WTC11 (cell line): ENCODE results near the gene RIN3. TPM values are rescaled to one million over a fixed set of nuclear protein-coding genes. Genes with fewer than 3 reads are reported as not detected.

ENCODE experiments used
- ATAC-seq: fragments of 200-7000 bp; cut with Tn5 transposase; 2 replicates; pipeline ENCODE4 v1.10.0; 2021; ENCODE audit warnings: mild to moderate bottlenecking, moderate library complexity
- CTCF ChIA-PET: fragments of 300-600 bp; sonication (Branson Sonifier 250); formaldehyde crosslinking; loops from one replicate; lab custom pipeline; 2021; ENCODE audit warnings: antibody characterized with exemption; lab: Charles Lee
- POLR2A ChIA-PET: fragments of 350-600 bp; sonication (Branson Sonifier 250); formaldehyde crosslinking; loops from one replicate; lab custom pipeline; 2021; ENCODE audit warnings: antibody characterized with exemption; lab: Charles Lee
- DNase-seq: peaks from one replicate; pipeline ENCODE4 v3.0.0; 2021; ENCODE audit warnings: low spot score
- H3K27ac Mint-ChIP-seq: 2 replicates; pipeline ENCODE4 v1.8.0; 2021; ENCODE audit warnings: mixed read lengths
- H3K27me3 Mint-ChIP-seq: 2 replicates; pipeline ENCODE4 v1.8.0; 2021; ENCODE audit warnings: low read depth, mild to moderate bottlenecking, moderate library complexity, mixed read lengths
- H3K36me3 Mint-ChIP-seq: 2 replicates; pipeline ENCODE4 v1.8.0; 2021; ENCODE audit warnings: mixed read lengths
- H3K4me1 Mint-ChIP-seq: 2 replicates; pipeline ENCODE4 v1.8.0; 2022; ENCODE audit warnings: mixed read lengths
- H3K4me3 Mint-ChIP-seq: 2 replicates; pipeline ENCODE4 v1.8.0; 2021; ENCODE audit warnings: mild to moderate bottlenecking, moderate library complexity, mixed read lengths
- H3K9me3 Mint-ChIP-seq: 2 replicates; pipeline ENCODE4 v1.8.0; 2021; ENCODE audit warnings: mixed read lengths
- AR ChIP-seq: fragments of 250-450 bp; sonication (Bioruptor Pico); IDR thresholded peaks from 2 replicates; pipeline ENCODE4 v1.9.0; 2021; ENCODE audit warnings: mild to moderate bottlenecking
- ATF6 ChIP-seq: sonication (generic); formaldehyde crosslinking; IDR thresholded peaks from 2 replicates; pipeline ENCODE4 v1.8.1; 2023; ENCODE audit warnings: mild to moderate bottlenecking, missing genetic modification reagents
- EMX1 ChIP-seq: fragments of 250-450 bp; sonication (Bioruptor Pico); IDR thresholded peaks from 2 replicates; pipeline ENCODE4 v1.8.0; 2021; ENCODE audit warnings: mild to moderate bottlenecking
- ETV6 ChIP-seq: sonication (generic); formaldehyde crosslinking; IDR thresholded peaks from 2 replicates; pipeline ENCODE4 v1.8.1; 2022; ENCODE audit warnings: mild to moderate bottlenecking, missing genetic modification reagents
- FOXK1 ChIP-seq: sonication (generic); formaldehyde crosslinking; IDR thresholded peaks from 2 replicates; pipeline ENCODE4 v1.8.0; 2022; ENCODE audit warnings: mild to moderate bottlenecking, moderate library complexity, missing genetic modification reagents
- FOXP1 ChIP-seq: sonication (generic); formaldehyde crosslinking; IDR thresholded peaks from 2 replicates; pipeline ENCODE4 v1.8.0; 2022; ENCODE audit warnings: missing genetic modification reagents, mild to moderate bottlenecking, moderate library complexity, borderline replicate concordance
- GTF2I ChIP-seq: fragments of 250-450 bp; sonication (Bioruptor Pico); conservative IDR thresholded peaks from 2 replicates; pipeline ENCODE4 v1.4.0; 2021; ENCODE audit warnings: mild to moderate bottlenecking
- HMGA2 ChIP-seq: fragments of 250-450 bp; sonication (Bioruptor Pico); IDR thresholded peaks from 2 replicates; pipeline ENCODE4 v1.4.0; 2021; ENCODE audit warnings: mild to moderate bottlenecking, moderate library complexity
- IRF2 ChIP-seq: sonication (generic); formaldehyde crosslinking; IDR thresholded peaks from 2 replicates; pipeline ENCODE4 v1.8.0; 2022; ENCODE audit warnings: low read depth, missing genetic modification reagents, borderline replicate concordance
- JUN ChIP-seq: sonication (generic); formaldehyde crosslinking; IDR thresholded peaks from 2 replicates; pipeline ENCODE4 v1.8.0; 2023; ENCODE audit warnings: mild to moderate bottlenecking, missing genetic modification reagents
- NFATC4 ChIP-seq: fragments of 250-450 bp; sonication (Bioruptor Pico); IDR thresholded peaks from 2 replicates; pipeline ENCODE4 v1.9.0; 2021; ENCODE audit warnings: mild to moderate bottlenecking
- NR1H2 ChIP-seq: sonication (generic); formaldehyde crosslinking; IDR thresholded peaks from 2 replicates; pipeline ENCODE4 v1.9.0; 2021; ENCODE audit warnings: mild to moderate bottlenecking, moderate library complexity, missing genetic modification reagents
- RORB ChIP-seq: fragments of 250-450 bp; sonication (Bioruptor Pico); IDR thresholded peaks from 2 replicates; pipeline ENCODE4 v1.9.0; 2021; ENCODE audit warnings: mild to moderate bottlenecking
- SOX15 ChIP-seq: fragments of 250-450 bp; sonication (Bioruptor Pico); IDR thresholded peaks from 2 replicates; pipeline ENCODE4 v1.9.0; 2021; ENCODE audit warnings: mild to moderate bottlenecking
- SP1 ChIP-seq: sonication (generic); formaldehyde crosslinking; conservative IDR thresholded peaks from 2 replicates; pipeline ENCODE4 v1.8.1; 2022; ENCODE audit warnings: missing genetic modification reagents
- TEAD1 ChIP-seq: sonication (generic); formaldehyde crosslinking; IDR thresholded peaks from 2 replicates; pipeline ENCODE4 v1.8.0; 2022; ENCODE audit warnings: mild to moderate bottlenecking, missing genetic modification reagents
- TEAD4 ChIP-seq: sonication (generic); formaldehyde crosslinking; IDR thresholded peaks from 2 replicates; pipeline ENCODE4 v1.8.0; 2022; ENCODE audit warnings: mild to moderate bottlenecking, missing genetic modification reagents
- ZNF138 ChIP-seq: sonication (generic); formaldehyde crosslinking; conservative IDR thresholded peaks from 2 replicates; pipeline ENCODE4 v1.8.1; 2022; ENCODE audit warnings: mild to moderate bottlenecking, moderate library complexity, missing genetic modification reagents
- ZNF219 ChIP-seq: sonication (generic); formaldehyde crosslinking; IDR thresholded peaks from 2 replicates; pipeline ENCODE4 v1.8.0; 2023; ENCODE audit warnings: missing genetic modification reagents, mild to moderate bottlenecking, borderline replicate concordance
- ZNF232 ChIP-seq: sonication (generic); formaldehyde crosslinking; IDR thresholded peaks from 2 replicates; pipeline ENCODE4 v1.8.0; 2022; ENCODE audit warnings: mild to moderate bottlenecking, missing genetic modification reagents
- ZNF317 ChIP-seq: sonication (generic); formaldehyde crosslinking; IDR thresholded peaks from 2 replicates; pipeline ENCODE4 v1.8.1; 2023; ENCODE audit warnings: low read depth, mild to moderate bottlenecking, moderate library complexity, missing genetic modification reagents, borderline replicate concordance
- ZNF423 ChIP-seq: fragments of 250-450 bp; sonication (Bioruptor Pico); IDR thresholded peaks from 2 replicates; pipeline ENCODE4 v2.1.2; 2022; ENCODE audit warnings: mild to moderate bottlenecking, moderate library complexity
- total RNA-seq: library from RNA; stranded (reverse); gene quantifications from 3 replicates; pipeline ENCODE4 v1.2.3, GENCODE V29; 2021
- TF ChIP-seq, protein P1 (sequence below): sonication (generic); formaldehyde crosslinking; IDR thresholded peaks from 2 replicates; pipeline ENCODE4 v1.8.0; 2023; ENCODE audit warnings: missing genetic modification reagents
- TF ChIP-seq, protein P2 (sequence below): sonication (generic); formaldehyde crosslinking; IDR thresholded peaks from 2 replicates; pipeline ENCODE4 v1.8.0; 2022; ENCODE audit warnings: mild to moderate bottlenecking, missing genetic modification reagents
- TF ChIP-seq, protein P3 (sequence below): fragments of 250-450 bp; sonication (Bioruptor Pico); IDR thresholded peaks from 2 replicates; pipeline ENCODE4 v1.8.0; 2021; ENCODE audit warnings: mild to moderate bottlenecking

The RIN3 gene
- total RNA-seq, 1 experiment from 2014 or later: 3.3 TPM

DNA sequence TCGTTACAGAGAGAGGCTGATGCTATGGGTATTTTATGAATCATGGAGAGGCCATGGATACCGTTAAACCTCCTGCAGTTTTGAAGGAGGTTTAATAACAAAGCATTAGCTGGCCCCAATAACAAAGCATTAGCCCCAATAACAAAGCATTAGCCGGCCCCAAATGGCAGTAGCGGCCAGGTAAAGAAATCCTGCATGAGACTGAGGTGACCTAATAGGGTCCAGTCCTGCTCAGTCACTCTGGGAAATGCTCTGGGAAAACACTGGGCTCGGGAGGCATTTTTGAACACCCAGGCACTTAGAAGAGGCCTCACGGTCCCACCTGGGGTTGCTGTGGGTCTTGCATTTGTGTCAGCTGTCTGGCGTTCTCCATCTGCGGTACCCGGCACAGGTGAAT, 776 bp upstream of the RIN3 start:
- Mint-ChIP-seq H3K27ac (no peak overlapping the region), H3K36me3 (no peaks in the 10 kb centered on the region), H3K4me3 (peak overlapping the region; percentile 52), H3K27me3 (peaks cover 41% of the 10 kb centered on the region), H3K4me1 (peaks cover 6% of the 10 kb centered on the region; the same call in 1 of the 2 replicates), H3K9me3 (no peaks in the 10 kb centered on the region)
- POLR2A ChIA-PET: interaction anchor here (0.6 kb wide), 1 partner anchor 22 kb away, joined by 3 read pairs; no protein-coding TSS in a partner anchor
- DNase-seq: no peak
- CTCF ChIA-PET: interaction anchor here (0.9 kb wide), 1 partner anchor 52 kb away, joined by 3 read pairs; no protein-coding TSS in a partner anchor
- ATAC-seq: no peak
- TF ChIP-seq, protein P1, sequence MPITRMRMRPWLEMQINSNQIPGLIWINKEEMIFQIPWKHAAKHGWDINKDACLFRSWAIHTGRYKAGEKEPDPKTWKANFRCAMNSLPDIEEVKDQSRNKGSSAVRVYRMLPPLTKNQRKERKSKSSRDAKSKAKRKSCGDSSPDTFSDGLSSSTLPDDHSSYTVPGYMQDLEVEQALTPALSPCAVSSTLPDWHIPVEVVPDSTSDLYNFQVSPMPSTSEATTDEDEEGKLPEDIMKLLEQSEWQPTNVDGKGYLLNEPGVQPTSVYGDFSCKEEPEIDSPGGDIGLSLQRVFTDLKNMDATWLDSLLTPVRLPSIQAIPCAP (CRISPR knock-in tag): no peak
- TF ChIP-seq, protein P2, sequence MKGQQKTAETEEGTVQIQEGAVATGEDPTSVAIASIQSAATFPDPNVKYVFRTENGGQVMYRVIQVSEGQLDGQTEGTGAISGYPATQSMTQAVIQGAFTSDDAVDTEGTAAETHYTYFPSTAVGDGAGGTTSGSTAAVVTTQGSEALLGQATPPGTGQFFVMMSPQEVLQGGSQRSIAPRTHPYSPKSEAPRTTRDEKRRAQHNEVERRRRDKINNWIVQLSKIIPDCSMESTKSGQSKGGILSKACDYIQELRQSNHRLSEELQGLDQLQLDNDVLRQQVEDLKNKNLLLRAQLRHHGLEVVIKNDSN (CRISPR knock-in tag): no peak
- TF ChIP-seq TEAD4 (CRISPR knock-in tag): no peak
- no peak for TF ChIP-seq FOXP1 (CRISPR knock-in tag)
- no peak for TF ChIP-seq EMX1 (CRISPR knock-in tag)

DNA sequence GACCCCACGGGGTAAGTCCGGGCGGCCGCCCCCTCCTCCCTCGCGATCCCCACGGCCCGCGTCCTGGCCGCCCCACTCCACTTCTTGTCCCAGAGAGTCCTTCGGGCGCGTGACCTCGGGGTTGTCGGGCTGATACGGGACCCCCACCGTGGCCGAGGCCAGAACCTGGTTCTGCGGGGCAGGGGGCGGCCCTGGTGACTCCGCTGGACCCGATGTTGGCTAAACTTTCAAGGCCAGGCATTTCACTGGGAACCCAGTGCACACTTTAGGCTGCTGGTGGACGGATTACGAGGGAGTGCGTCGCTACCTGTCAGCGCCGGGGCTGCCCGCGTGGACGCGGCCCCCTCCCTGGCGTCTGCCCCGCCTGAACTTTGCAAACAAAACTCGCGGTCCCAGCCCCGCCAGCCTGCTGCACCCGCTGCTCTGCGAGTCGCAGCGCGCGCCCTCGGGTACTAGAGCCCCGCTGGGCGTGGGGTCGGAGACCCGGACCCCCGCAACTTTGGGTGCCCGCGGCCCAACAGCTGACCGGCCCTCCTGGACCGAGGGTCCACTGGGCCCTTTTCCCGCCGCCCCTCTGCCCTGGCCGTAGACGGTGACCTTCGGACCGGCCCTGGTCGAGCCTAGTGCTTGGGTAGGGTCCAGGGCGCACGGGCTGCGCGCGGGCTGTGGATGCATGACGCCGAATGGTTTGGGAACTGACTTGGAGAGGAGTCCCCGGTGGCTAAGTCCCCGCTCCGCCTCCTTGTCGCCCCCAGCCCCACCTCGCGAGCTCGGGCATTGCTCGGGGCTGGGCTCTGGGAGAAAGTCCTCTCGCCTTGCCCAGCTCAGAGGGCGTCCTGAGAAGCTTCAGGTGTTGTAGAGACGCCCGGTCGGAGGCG, 624 bp downstream of the RIN3 start:
- ChIA-PET CTCF (interaction anchor here (0.5 kb wide), 1 partner anchor 29 kb away, joined by 3 read pairs; no protein-coding TSS in a partner anchor), POLR2A (no interaction called here)
- TF ChIP-seq SOX15 (CRISPR knock-in tag): no peak
- TF ChIP-seq ATF6 (CRISPR knock-in tag): no peak
- no peak for TF ChIP-seq FOXK1
- no peak for TF ChIP-seq ZNF138 (CRISPR knock-in tag)
- 0 out of 2 replicates have a peak, but pooled peaks have one; percentile 32 for TF ChIP-seq SP1
- TF ChIP-seq HMGA2 (CRISPR knock-in tag): no peak
- TF ChIP-seq ETV6 (CRISPR knock-in tag): no peak
- TF ChIP-seq JUN (CRISPR knock-in tag): no peak
- no peak for TF ChIP-seq NR1H2 (CRISPR knock-in tag)
- no peak for TF ChIP-seq IRF2 (CRISPR knock-in tag)
- 0 out of 2 replicates have a peak, but pooled peaks have one; percentile 5 for TF ChIP-seq ZNF423 (CRISPR knock-in tag)
- Mint-ChIP-seq H3K27me3 (peaks cover 41% of the 10 kb centered on the region), H3K36me3 (no peaks in the 10 kb centered on the region), H3K4me1 (peaks cover 9% of the 10 kb centered on the region; the same call in 1 of the 2 replicates), H3K27ac (no peak overlapping the region), H3K9me3 (no peaks in the 10 kb centered on the region), H3K4me3 (peak overlapping the region; percentile 63)
- ATAC-seq (peak; percentile 48), DNase-seq (peak; percentile 44)

DNA sequence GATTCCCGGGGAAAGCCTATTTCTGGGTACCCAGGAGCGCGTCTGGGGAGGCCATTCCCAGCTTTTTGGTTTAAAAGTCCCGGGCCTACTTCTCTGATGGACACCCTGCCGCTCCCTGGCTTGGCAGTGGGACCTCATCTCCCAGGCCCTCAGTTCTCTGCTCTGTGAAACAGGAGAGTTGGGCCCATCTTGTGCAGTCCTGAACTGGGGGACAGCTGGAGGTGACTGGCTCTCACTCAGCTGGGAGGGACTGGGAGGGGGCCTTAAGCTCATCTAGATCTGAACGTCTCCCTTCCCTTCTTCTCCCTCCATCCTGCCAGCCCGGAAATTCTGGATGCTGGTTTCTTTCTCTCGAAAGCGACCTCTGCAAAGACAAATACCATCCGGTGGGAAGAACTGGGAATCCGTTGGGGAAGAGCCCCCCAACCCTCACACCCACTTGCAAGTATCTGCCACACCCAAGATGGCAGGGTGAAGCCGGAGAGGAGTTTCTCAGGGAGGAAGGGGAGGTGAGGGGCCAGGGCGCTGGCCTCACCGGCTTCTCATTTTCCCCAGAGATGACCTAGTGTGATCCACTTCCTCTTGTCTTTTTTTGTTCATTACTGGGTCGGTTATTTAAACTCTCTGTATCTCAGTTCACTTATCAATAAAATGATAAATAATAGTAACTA, 1.4 kb downstream of the RIN3 start:
- peak overlapping the region; percentile 63 for H3K4me3 Mint-ChIP-seq
- H3K9me3 Mint-ChIP-seq: no peaks in the 10 kb centered on the region
- ATAC-seq (no peak), DNase-seq (no peak)
- H3K36me3 Mint-ChIP-seq: no peaks in the 10 kb centered on the region
- peaks cover 9% of the 10 kb centered on the region; the same call in 1 of the 2 replicates for H3K4me1 Mint-ChIP-seq
- ChIA-PET POLR2A (no interaction called here), CTCF (interaction anchor here (0.5 kb wide), 1 partner anchor 29 kb away, joined by 3 read pairs; no protein-coding TSS in a partner anchor)
- peaks cover 41% of the 10 kb centered on the region for H3K27me3 Mint-ChIP-seq
- H3K27ac Mint-ChIP-seq: no peak overlapping the region
- TF ChIP-seq, protein P3, sequence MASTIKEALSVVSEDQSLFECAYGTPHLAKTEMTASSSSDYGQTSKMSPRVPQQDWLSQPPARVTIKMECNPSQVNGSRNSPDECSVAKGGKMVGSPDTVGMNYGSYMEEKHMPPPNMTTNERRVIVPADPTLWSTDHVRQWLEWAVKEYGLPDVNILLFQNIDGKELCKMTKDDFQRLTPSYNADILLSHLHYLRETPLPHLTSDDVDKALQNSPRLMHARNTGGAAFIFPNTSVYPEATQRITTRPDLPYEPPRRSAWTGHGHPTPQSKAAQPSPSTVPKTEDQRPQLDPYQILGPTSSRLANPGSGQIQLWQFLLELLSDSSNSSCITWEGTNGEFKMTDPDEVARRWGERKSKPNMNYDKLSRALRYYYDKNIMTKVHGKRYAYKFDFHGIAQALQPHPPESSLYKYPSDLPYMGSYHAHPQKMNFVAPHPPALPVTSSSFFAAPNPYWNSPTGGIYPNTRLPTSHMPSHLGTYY (CRISPR knock-in tag): no peak
- TF ChIP-seq AR (CRISPR knock-in tag) (no peak), RORB (no peak), TEAD1 (CRISPR knock-in tag) (no peak), ZNF232 (CRISPR knock-in tag) (no peak), ZNF219 (CRISPR knock-in tag) (no peak), NFATC4 (CRISPR knock-in tag) (no peak), ZNF317 (no peak), TEAD4 (CRISPR knock-in tag) (no peak), GTF2I (CRISPR knock-in tag) (no peak)
